Stomach (tissue), 9 donors: ENCODE data around the gene ADAM19. TPM values are rescaled to one million over a fixed set of nuclear protein-coding genes. Genes with fewer than 3 reads are reported as not detected.

Experiments
- DNase-seq, 2 donors: peaks; one replicate each; pipeline versions ENCODE4 v3.0.0 to v3.0.0-alpha.2; 2013 to 2019
- H3K27ac ChIP-seq, 5 donors: fragments of 200-600 bp in 4 of 5; sonication (generic) in 4 of 5; one replicate each; pipeline ENCODE4 v1.5.1; 2013 to 2019; ENCODE audit warnings: mild to moderate bottlenecking in 1 of 5, moderate library complexity in 1 of 5
- H3K27me3 ChIP-seq, 3 donors: fragments of 200-600 bp; sonication (generic); one replicate each; pipeline ENCODE4 v1.5.1; 2017 to 2019; ENCODE audit warnings: mixed run types in 1 of 3
- H3K36me3 ChIP-seq, 4 donors: fragments of 200-600 bp; sonication (generic); 1 replicate in 3 of 4; 2 replicates in 1 of 4; pipeline ENCODE4 v1.5.1; 2016 to 2019
- H3K4me1 ChIP-seq, 4 donors: fragments of 200-600 bp; sonication (generic); one replicate each; pipeline ENCODE4 v1.5.1; 2016 to 2019
- H3K4me3 ChIP-seq, 4 donors: fragments of 200-600 bp; sonication (generic) in 3 of 4; one replicate each; pipeline ENCODE4 v1.5.1; 2016 to 2019; ENCODE audit warnings: mild to moderate bottlenecking in 1 of 4
- H3K9me3 ChIP-seq, 4 donors: fragments of 200-600 bp; sonication (generic); one replicate each; pipeline ENCODE4 v1.5.1; 2016 to 2019
- CTCF ChIP-seq, 7 experiments: fragments of 450-650 bp in 4 of 7; fragments of 200-600 bp in 3 of 7; sonication (generic) in 3 of 7; IDR thresholded peaks; one replicate each; pipeline ENCODE4 v1.5.1; 2016 to 2019; ENCODE audit warnings: antibody characterized with exemption in 7 of 7, control low read depth in 2 of 7, mild to moderate bottlenecking in 1 of 7
- EP300 ChIP-seq: sonication (generic); formaldehyde crosslinking; IDR thresholded peaks from one replicate; pipeline ENCODE4 v1.6.1; 2017; ENCODE audit warnings: antibody characterized with exemption
- POLR2A ChIP-seq, 4 donors: fragments of 450-650 bp; IDR thresholded peaks; one replicate each; pipeline ENCODE4 v1.6.1; 2016; ENCODE audit warnings: antibody characterized with exemption in 4 of 4, control low read depth in 2 of 4, mild to moderate bottlenecking in 1 of 4, moderate library complexity in 1 of 4
- POLR2AphosphoS5 ChIP-seq, 3 donors: sonication (generic); formaldehyde crosslinking; IDR thresholded peaks; one replicate each; pipeline ENCODE4 v1.6.1; 2016; ENCODE audit warnings: antibody characterized with exemption in 3 of 3
- WGBS, 5 donors: extraction: QIAGEN DNeasy Blood & Tissue Kit in 3 of 5; methylation state at CpG; one replicate each; pipeline versions ENCODE4 v1.1.5 to v1.1.7; 2013 to 2018; 5-methylcytosine and 5-hydroxymethylcytosine counted together
- intact Hi-C: fragments of 100-400 bp; cut with DNase I; formaldehyde crosslinking; loops from one replicate; pipeline ENCODE4 v1.15.1; 2023; ENCODE audit warnings: low total_unique reads
- polyA plus RNA-seq, 3 donors: library from polyadenylated mRNA; stranded (reverse); fragments of 200-250 nt; gene quantifications; one replicate each; pipeline ENCODE4 v1.2.3, GENCODE V29; 2013
- total RNA-seq, 5 donors: library from RNA; depleted of rRNA; stranded (reverse); fragments of >200 nt; gene quantifications; one replicate each; pipeline versions ENCODE4 v1.1.0 to v1.2.3, GENCODE V29; 2014 to 2016
- donor health status: healthy with polysubstance abuse.
- donor health status: Bipolar disorder and iron deficiency.
- donor health status: healthy.

ADAM19 gene
- total and polyA plus RNA-seq, 8 donors: 1.2 to 42.8 (median 6.4) TPM

DNA sequence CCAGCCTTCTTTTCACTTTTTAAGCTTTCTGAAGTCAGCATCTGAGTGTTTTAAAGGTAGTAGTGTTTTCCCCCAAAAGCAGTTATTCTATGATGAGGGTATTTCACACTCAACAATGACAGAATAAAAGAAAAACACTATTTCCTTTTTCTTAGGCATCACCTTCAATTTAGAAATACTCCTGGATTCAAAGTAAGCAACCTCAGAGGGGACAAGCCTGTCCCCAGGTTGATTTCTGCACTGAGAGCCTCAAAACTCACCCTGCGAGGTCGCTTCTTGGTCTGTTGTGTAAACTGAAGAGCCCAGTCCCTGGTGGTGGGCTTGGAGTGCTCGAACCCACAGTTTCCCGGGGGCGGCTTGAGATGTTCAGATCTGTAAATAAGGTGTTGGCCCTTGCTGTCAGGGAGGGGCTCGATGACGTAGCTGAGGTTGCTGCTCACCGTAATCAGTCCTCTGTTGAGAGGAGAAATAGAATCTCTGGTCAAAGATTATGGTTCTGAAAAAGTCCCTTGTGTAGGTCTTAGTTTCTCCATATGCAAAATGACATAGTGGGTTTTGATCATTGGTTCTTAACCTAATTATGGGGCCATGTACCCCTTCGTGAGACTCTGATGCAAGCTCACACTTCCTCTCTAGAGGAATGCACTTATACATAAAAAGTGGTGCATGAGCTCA is 55.9 kb downstream of the ADAM19 start:
- WGBS, 5 donors: 78 to 89% (median 81%) methylated on average over 9 of the region's 9 CpGs
- no peak for DNase-seq
- TF ChIP-seq POLR2AphosphoS5 (IDR thresholded peaks at IDR 0.05): no peak
- TF ChIP-seq CTCF (IDR thresholded peaks at IDR 0.05): no peak
- intact Hi-C loops: no loop called here
- Histone ChIP-seq H3K9me3 (no peaks in the 10 kb centered on the region), H3K36me3 (peaks cover 0 to 18% (median 9%) of the 10 kb centered on the region in 4 donors), H3K4me3 (no peak overlapping the region), H3K4me1 (peaks cover 8 to 67% (median 22%) of the 10 kb centered on the region in 4 donors), H3K27me3 (no peaks in the 10 kb centered on the region), H3K27ac (peak overlapping the region in 4 of 5 donors; percentile 13 to 86 (median 74))

DNA sequence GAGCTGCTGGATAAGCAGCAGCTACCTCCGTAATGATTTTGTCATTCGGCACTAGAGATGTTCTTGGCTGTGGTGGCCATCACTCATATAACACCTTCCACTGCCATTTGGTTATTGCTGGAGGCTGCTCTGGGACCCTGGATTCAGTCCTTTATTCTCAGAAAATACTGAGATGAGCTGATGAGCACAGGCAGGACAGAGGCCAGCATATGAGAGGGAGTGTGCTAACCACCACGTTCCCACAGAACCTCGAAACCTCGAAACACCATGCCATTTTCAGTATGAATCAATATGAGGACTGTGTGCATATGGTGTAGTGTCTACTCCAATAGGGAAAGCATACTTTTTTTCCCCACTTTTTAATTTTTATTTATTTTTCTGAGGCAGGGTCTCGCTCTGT is 56.6 kb downstream of the ADAM19 start:
- peaks cover 0 to 18% (median 9%) of the 10 kb centered on the region in 4 donors for H3K36me3 ChIP-seq
- no peaks in the 10 kb centered on the region for H3K9me3 ChIP-seq
- WGBS, 5 donors: 79 to 95% (median 85%) methylated on average over 6 of the region's 6 CpGs
- peak overlapping the region in 4 of 5 donors; percentile 5 to 86 (median 48) for H3K27ac ChIP-seq
- H3K4me3 ChIP-seq: no peak overlapping the region
- peaks cover 8 to 62% (median 18%) of the 10 kb centered on the region in 4 donors for H3K4me1 ChIP-seq
- DNase-seq: no peak
- TF ChIP-seq POLR2AphosphoS5 (IDR thresholded peaks at IDR 0.05) (no peak), CTCF (IDR thresholded peaks at IDR 0.05) (no peak), POLR2A (IDR thresholded peaks at IDR 0.05) (no peak), EP300 (no peak)
- no peaks in the 10 kb centered on the region for H3K27me3 ChIP-seq
- intact Hi-C loops: no loop called here

DNA sequence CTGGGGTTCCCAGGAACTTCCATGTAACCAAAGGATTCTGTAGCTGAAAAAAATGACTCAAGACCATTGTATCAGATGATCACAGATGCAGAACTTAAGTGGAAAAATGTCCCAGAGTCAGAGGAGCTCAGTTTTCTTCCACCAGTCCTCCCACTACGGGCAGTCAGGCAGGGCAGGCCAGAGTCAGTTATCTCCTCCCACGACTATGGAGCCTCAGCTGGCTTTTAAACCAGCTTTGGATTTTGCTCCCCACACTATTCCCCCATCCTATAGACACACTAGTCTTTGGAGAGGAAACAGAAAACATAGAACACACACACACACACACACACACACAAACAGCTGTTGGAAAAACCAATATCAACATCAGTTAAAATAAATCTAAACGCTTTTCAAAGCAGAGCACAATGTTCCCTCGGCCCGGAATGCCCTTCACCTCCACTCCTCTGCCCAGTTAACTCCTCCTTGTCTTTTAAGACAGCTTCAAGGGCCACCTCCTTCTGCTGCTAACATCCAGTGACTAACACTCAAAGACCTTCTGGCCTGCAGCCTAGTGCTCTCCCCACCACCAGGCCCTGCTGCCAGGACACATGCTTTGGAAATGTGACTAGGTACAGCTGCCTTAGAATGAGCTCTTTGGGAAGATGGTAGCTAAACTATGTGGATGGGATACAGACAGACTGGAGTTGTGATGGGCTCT is 58.8 kb downstream of the ADAM19 start:
- Histone ChIP-seq H3K27me3 (no peaks in the 10 kb centered on the region), H3K4me1 (peaks cover 13 to 58% (median 28%) of the 10 kb centered on the region in 4 donors), H3K9me3 (no peaks in the 10 kb centered on the region), H3K27ac (peak overlapping the region; percentile 28 to 86 (median 72)), H3K36me3 (peaks cover 0 to 25% (median 9%) of the 10 kb centered on the region in 4 donors), H3K4me3 (no peak overlapping the region)
- intact Hi-C loops: no loop called here
- DNase-seq: peak in 1 of 2 donors; percentile 50
- 29 to 55% (median 40%) methylated on average over 5 of the region's 5 CpGs for WGBS, 5 donors
- TF ChIP-seq CTCF (IDR thresholded peaks at IDR 0.05): no peak
- peak; percentile 75 for TF ChIP-seq EP300
- peak; percentile 17 to 77 (median 71) for TF ChIP-seq POLR2AphosphoS5 (IDR thresholded peaks at IDR 0.05)
- TF ChIP-seq POLR2A (IDR thresholded peaks at IDR 0.05): no peak

DNA sequence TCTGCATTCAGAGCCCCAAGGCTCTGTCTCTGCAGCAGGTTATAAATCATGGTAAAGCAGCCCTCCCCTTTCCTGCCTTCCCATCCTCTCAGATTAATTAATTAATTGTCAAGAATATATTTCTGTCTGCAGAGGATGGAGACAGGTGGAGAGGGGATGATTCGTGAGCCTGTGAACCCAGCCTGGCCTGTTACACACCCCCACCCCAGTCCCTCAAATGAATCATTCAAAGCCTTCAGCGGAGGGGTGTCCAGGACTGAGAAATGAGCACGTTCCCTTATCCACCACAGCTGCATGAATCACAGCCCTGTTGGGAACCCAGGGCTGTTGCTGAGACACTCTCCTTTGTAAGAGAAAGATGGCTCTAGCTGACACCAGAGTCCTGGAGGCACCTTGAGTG is 59.6 kb downstream of the ADAM19 start:
- intact Hi-C loops: no loop called here
- no peak overlapping the region for H3K4me3 ChIP-seq
- DNase-seq: no peak
- no peaks in the 10 kb centered on the region for H3K27me3 ChIP-seq
- H3K36me3 ChIP-seq: peaks cover 0 to 25% (median 9%) of the 10 kb centered on the region in 4 donors
- peak overlapping the region; percentile 28 to 86 (median 72) for H3K27ac ChIP-seq
- TF ChIP-seq POLR2AphosphoS5 (IDR thresholded peaks at IDR 0.05) (peak in 1 of 3 donors; percentile 53), POLR2A (IDR thresholded peaks at IDR 0.05) (no peak), CTCF (IDR thresholded peaks at IDR 0.05) (no peak), EP300 (no peak)
- H3K4me1 ChIP-seq: peaks cover 12 to 56% (median 28%) of the 10 kb centered on the region in 4 donors
- 50 to 76% (median 74%) methylated on average over 3 of the region's 3 CpGs for WGBS, 5 donors
- H3K9me3 ChIP-seq: no peaks in the 10 kb centered on the region
